Activated CD4-positive, alpha-beta T cell treated with anti-CD3 and anti-CD28 coated beads, Interleukin-2, amount 50 U/mL, for 48 hours (primary cell): ENCODE measurements around the gene ECI1.
"Not testable (repeated sequence)": the region's sequence is repeated elsewhere in the genome, so short reads cannot be mapped to it uniquely, and the experiment has no call there.

Experiments
- DNase-seq, 2 experiments: peaks; one replicate each; pipeline ENCODE4 v3.0.0-alpha.2; 2020

The ECI1 gene

GRCh38 chr16:2250652-2251295 lies 613 bp downstream of the ECI1 start:
- peak; percentile 58 to 60 for DNase-seq

GRCh38 chr16:2246301-2246885 lies 5.0 kb downstream of the ECI1 start:
- no peak for DNase-seq

- no peak for DNase-seq
These were observed 6.2 kb downstream of the ECI1 start for GRCh38 chr16:2244926-2245795.

- no peak for DNase-seq
These were observed 7.1 kb downstream of the ECI1 start for GRCh38 chr16:2244301-2244700.

- no peak for DNase-seq
These were observed 7.6 kb downstream of the ECI1 start for GRCh38 chr16:2243781-2244180.

- no peak for DNase-seq
These were observed 8.3 kb downstream of the ECI1 start for GRCh38 chr16:2243031-2243528.

- DNase-seq = no peak
These were observed 8.8 kb downstream of the ECI1 start for GRCh38 chr16:2242598-2242997.

- not testable (repeated sequence) for DNase-seq
These were observed 11.1 kb downstream of the ECI1 start for GRCh38 chr16:2240331-2240730.

- DNase-seq = no peak
These were observed 12.3 kb downstream of the ECI1 start for GRCh38 chr16:2238838-2239675.

GRCh38 chr16:2238150-2238837 lies 13.1 kb downstream of the ECI1 start:
- no peak for DNase-seq

GRCh38 chr16:2237493-2238149 lies 13.8 kb downstream of the ECI1 start:
- DNase-seq = no peak

GRCh38 chr16:2237102-2237482 lies 14.3 kb downstream of the ECI1 start:
- no peak for DNase-seq

- DNase-seq = no peak
These were observed 14.9 kb downstream of the ECI1 start, which contains the start of gene DNASE1L2 for GRCh38 chr16:2236337-2237101. DNASE1L2 (plus strand) TSS chr16:2236444; CDS start chr16:2236817, 373 bp downstream.

- DNase-seq = no peak
These were observed 15.6 kb downstream of the ECI1 start for GRCh38 chr16:2235695-2236336.

GRCh38 chr16:2235234-2235651 lies 16.1 kb downstream of the ECI1 start:
- DNase-seq = no peak

GRCh38 chr16:2234813-2235170 lies 16.6 kb downstream of the ECI1 start:
- DNase-seq = no peak

GRCh38 chr16:2233872-2234812 lies 17.2 kb downstream of the ECI1 start:
- DNase-seq = no peak

GRCh38 chr16:2233046-2233775 lies 18.2 kb downstream of the ECI1 start:
- DNase-seq = no peak
